GM20431 (cell line): ENCODE data around the gene DOCK1.

Experiments
- in situ Hi-C: fragments of 300-500 bp; cut with MseI, MboI; formaldehyde crosslinking; loops from one replicate; pipeline ENCODE4 v1.15.0; 2020; ENCODE audit warnings: low sequenced_read_pairs; ENCODE audit not compliant: unreplicated experiment

DOCK1 gene

DNA sequence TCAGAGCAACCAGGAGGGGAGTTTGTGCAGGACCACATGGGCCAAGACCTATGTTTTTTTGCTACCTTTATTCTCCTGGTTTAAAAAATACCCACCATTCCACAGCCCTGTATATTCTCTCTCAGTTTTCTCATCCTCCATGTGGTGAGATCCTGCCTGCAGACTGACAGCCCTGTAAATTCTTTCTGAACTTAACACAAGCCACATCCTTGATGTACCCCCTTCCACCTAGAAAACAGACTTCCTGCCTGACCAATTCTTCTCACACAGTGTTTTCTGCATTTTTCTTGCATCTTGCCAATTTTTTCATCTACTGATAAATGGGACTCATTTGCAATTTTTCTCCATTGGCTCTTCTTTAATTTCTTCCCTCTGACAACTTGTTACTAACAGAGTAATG, 212.8 kb downstream of the DOCK1 start:
- in situ Hi-C loops: no loop called here

DNA sequence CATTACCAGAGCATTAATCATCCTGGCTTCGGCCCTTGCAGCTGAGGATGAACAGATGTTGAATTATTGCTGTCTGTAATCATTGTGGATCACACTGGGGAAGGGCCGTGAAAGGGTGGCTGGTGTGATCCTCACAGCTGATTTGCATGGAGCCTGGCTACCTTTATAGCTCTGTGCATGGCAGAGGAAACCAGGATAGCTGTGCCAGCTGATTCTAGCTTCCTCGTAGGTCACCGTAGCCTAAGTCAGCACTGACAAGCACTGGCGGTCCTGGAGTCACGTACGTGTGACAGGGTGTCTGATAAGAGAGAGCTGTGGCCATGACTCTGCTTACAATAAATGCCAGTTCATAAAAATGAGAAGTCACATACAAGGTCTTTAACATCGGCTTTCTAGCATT, 214.7 kb downstream of the DOCK1 start:
- in situ Hi-C loops: no loop called here

DNA sequence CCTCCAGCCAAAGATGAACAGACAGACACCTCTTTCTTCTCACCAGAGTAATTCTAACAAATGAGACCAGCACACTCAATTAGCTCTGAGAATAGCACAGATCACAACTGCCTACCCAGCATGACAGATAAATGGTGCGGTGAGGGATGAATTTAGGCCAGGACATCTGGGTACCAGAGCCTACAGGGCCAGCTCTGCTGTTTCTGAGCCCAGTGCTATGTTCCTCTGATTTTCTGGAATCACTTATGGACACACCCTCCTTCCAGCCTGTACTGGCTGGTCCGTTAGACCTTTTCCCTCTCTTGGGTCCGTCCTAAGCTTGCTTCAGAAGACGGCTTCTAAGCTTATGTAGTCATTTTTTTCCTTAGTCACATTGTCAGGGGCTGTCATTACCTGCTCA, 217.6 kb downstream of the DOCK1 start:
- in situ Hi-C loops: no loop called here

DNA sequence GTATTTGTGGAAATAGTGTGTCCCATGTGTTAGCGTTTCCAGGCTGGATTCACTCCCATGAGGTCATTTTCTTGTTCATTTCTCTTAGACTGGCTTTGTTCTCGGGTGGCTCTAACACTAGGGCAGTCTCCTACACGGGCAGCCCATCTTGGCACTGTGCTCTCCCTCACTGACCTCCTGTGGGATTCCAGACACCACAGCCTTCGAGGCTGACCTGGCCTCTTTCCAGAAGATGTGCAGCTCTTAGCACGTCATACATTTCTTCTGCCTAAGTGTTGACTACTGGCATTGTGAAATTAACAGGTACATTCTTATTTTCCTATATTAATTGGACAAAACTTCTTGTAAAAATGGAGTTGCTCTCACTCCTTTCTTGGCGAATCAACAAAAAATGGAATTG, 218.4 kb downstream of the DOCK1 start:
- in situ Hi-C loops: no loop called here

DNA sequence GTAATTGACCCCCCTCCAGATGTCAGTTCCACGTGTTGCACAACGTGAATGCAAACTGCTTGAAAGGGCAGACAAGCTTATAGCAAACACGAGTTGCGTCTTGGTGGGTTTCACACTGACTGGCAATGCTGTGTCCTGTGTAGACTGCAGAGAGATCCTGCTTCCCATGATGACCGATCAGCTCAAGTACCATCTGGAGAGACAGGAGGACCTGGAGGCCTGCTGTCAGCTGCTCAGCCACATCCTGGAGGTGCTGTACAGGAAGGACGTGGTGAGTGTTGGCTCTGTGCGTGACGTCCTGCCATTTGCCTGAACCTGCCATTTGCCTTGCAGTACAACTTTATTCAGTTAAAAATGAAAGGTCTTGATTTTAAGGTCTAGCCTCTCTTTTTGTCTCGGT, 220.1 kb downstream of the DOCK1 start:
- in situ Hi-C loops: no loop called here

DNA sequence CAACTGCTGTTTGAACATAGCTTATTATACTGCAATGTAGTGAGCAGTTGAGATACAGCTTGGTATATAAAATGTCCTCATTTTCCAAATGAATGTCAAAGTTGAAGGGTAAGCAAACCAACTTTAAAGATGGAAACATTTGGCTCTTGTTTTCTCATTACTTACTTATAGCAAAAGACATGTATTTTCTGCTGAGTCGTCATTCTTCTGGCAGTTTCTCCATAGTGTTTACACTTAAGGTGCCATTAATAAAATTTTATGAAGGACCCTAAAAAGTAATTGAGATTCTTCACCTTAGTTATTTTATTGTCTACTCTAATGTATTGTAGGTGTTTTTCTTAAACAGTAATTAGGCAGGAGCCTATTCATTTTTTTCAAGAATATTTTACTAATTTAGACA, 222.6 kb downstream of the DOCK1 start:
- in situ Hi-C loops: no loop called here

DNA sequence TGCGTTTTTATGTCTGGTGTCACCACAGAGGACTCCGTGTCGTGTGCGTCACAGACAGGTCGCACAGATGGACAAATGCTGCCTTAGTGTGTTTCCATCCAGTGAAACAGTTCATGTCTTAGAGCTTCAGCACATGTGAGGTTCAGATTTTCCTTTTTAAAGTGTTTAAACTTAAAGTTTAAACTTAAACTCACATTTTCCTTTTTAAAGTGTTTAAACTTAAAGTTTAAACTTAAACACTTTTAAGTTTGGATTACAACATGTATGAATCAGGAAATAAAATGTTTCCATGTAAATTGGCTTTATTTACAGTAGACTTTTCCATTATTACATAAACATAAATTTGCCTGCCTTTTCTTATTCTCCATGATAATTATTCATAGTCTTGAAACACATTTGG, 223.9 kb downstream of the DOCK1 start:
- in situ Hi-C loops: no loop called here

DNA sequence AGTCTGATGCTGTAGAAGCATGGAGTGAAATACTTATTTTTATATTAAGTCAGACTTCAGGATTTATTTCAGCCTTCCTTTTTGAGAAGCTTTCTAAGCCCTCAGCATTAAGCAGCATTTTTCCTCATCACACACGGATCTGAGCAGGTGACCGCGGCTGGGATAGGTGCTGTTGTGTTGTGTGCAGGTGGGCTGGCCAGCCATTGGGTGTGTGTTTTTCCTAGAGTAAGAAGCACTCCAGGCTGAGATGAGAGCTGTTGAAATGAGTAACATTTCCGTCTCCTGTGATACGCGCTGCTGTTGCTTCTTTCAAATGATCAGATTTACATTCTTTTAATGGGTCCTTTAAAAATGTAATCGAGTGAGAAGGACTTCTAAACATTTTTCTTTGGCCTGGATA, 227.2 kb downstream of the DOCK1 start:
- in situ Hi-C loops: no loop called here

DNA sequence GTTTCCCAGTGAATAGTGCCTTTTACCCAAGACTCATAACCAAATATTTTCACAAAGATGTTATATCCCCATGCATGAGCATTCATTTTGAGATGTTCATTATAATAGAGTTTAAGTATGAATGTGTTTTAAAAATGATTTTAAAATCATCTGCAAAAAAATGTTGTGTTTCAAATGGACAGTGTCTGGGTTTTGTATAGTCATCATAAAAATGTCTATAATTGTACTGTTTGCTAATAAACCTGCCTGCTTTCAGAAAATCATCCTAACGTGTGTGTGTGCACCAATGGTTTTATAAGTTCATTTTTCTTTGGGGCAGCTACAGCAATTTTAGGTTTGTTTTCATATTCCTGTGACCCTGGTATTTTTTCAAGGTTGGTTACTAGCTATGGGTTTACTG, 228.0 kb downstream of the DOCK1 start:
- in situ Hi-C loops: no loop called here

DNA sequence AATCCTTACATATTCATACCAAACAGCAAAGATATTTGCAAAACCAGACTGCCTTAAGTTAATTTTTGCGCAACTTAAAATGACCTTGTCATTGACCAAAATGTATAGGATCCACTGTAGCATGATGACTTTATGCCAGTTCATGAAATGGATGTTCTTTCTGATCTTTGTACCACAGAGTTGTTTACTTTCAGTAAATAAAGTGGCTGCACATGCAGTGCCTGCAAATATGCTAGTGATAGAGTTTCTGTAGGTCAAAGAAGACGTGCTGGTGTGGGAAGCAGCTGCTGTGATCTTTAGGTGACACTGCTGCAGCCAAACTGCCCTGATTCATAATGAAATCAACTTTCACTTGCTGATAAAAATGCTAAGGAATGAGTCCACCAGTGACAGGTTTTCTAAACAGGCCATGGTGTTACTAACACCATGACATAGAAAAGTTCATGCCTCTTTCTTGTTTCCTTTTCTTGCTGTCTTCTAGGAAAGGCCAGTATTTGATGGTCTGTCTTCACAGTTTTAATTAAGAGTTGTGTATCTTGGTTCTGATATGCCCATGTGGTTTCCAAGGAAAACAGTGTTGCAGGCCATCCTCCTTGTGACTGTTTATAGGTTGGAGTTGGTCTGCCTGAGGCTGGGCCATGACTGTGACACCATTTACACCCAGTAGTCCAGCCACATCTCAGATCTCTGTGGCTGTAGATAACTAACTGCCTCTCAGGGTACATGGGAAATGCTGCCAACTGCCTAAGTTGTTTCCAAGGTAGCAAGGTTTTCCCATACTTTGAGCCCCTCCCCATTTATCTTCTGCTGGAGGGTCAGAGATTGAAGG, 228.7 kb downstream of the DOCK1 start:
- in situ Hi-C loops: no loop called here

DNA sequence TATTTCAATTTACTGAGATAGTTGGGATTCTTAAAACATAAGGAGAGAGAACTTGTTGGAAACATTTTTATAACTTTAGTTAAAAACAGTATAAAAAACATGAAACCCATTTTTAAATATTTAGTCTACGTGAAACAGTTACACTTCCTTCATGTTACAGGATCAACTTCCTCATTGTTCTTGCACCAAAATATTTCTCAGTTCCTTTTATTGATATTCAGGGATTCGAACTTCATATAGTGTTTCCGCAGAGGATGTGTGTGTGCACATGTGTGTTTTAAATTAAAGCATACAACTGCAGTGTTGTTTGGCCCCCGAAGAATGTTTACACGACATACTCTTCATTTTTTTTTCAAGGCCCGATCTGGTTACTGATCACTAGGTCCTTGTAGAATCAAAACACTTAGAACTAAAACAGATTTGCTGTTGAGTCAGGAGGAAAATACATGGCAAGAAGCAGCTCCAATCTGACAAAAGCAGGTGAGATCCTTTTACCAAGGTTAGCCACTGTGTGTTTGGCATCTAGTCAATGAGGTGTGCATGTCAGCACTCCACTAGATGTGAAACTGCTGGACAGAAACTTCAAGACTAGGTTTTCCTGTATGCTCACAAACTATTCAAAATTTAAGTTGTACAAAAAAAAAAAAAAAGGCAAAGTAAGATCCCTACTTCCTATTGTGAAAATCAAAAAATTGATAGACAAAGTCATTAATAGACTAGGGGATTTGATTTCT, 230.8 kb downstream of the DOCK1 start:
- in situ Hi-C loops: no loop called here

DNA sequence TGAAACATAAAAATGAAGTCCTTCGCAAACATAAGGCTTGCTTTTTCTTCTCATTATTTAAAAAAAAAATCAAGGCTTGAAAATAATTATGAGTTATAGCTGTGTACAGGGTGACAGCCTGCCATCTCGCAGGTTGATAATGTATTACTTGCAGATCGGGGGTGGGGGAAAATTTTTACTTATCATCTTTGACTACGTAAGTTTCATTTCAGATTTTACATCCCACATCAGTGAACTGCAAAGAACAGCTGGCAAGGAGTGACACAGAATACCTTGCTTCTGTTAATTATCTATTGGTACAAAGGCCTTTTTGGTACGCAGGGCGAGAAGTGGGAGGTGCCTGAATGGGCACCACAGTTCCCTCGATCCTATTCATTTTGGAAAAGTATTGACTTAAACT, 232.2 kb downstream of the DOCK1 start:
- in situ Hi-C loops: no loop called here

DNA sequence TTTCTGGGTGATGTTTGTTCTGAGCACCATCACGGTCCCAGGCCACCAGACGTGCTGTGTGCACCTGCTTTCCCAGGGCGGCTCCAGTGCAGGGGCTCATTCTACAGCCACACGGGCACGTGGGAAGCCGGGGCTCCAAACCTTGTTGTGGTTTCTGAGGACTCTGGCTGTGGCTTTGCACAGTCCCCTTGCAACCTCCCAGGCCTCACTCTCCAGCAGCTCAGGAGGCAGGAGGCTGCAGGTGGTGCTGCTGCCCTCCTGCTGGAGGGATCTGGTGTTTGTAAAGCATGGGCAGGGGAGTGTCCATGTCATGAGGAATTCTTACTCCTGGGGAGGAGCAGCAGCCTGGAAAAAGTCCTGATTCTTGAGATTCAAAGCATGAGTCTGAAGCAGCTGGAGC, 236.9 kb downstream of the DOCK1 start:
- in situ Hi-C loops: no loop called here

DNA sequence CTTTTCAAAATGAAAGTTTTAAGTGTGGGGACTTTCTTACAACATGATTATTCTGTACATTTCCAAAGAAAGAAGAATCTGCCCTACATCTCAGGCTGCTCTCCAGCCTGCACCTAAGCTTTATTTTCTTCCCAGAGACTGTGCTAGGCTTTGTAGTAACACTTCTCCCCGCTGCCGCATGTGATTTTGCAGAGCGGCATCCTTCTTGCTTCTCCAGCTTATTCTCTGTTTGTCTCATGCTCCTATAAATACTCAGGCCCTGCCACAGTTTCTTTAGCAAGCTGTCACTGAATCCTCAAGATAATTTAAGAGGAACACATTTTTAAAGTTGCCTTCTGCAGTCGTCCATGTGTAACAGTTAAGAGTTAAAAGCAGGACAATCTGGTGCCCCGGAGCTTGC, 237.6 kb downstream of the DOCK1 start:
- in situ Hi-C loops: no loop called here

DNA sequence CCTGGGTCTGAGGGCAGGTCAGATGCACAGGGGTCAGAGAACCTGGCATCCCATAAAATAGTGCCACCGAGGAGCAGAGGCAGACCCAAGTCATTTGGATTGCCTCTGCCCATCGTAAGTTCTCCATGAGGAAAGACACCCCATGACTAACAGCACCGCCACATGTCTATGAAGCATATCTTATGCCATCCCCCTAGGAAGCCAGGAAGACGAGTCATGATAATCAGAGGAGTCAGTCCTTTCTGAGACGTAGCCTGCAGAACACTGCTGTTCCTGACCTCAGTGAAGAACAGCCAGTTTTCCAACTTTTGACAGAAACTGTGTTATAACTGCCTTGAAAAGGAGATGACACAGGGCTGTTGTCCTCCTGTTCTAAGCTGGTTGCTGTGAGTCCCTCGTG, 239.9 kb downstream of the DOCK1 start:
- in situ Hi-C loops: no loop called here

DNA sequence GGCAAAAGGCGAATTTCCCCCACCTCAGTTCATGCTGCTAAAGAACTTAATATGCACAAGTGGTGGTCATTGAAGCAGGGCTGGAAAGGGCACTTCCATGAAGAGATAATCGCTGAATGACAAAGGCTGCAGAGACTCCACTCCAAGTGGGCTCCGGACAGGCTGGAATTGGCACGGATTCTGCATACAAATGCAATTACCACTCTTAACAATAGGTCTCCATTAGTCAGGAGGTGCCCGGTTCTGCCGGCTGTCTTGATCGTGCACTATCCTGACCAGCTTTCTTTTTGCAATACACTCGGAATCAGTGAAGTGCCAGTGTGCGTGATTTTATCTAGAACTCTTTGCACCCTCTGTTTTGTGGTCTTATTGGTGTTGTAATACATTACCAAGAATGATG, 241.4 kb downstream of the DOCK1 start:
- in situ Hi-C loops: no loop called here

DNA sequence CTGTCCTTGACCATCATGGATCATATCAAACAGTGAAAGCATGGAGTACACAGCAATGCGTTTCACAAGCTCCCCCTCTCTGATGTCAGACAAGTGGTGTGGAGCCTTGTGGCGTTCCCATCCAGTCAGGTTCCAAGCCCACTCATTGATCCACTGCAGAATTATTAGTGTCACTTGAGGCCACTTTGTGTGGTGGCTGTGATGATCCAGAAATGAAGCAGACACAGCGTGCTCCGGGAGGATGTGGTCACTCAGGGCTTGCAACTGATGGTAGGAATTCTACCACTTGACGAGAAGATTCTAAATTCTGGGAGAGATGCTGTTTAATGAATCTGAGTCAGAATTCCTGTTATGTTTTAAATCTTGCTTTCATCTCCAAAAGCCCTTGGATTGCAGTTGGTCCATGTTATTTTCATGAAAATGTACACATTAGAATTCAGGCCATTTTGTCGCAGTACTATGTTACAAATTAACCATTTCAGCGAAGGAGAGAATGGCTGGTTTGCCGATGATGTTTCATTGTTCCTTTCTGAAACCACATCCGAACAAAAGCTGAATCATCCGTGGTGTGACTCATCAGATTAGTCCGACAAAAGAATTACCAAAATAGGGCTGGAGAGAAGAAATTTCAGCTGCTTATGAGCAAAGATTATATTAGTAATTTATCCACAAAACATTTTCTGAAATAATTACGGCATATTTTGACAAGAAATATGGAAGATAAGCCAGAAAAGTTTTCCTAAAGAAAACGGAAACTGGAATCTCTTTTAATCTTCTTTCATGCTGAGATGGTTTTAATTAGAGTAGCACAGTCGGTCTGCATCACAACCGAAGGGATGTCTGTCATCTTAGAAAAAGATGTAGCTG, 243.1 kb downstream of the DOCK1 start:
- in situ Hi-C loops: no loop called here

DNA sequence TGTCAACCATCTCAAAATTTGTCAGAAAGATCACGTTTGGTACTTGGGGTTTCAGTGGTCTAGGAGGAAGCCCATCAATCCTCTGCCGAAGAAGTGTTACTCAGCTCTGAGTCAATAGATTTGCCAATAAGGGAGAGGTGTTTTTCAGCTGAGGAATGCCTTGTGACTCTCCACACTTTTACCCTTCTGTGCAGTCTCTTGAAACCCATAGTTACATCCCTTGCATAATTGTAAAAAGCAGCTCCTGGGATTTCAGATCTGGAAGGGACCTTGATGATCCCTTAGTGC, 243.6 kb downstream of the DOCK1 start:
- in situ Hi-C loops: no loop called here

DNA sequence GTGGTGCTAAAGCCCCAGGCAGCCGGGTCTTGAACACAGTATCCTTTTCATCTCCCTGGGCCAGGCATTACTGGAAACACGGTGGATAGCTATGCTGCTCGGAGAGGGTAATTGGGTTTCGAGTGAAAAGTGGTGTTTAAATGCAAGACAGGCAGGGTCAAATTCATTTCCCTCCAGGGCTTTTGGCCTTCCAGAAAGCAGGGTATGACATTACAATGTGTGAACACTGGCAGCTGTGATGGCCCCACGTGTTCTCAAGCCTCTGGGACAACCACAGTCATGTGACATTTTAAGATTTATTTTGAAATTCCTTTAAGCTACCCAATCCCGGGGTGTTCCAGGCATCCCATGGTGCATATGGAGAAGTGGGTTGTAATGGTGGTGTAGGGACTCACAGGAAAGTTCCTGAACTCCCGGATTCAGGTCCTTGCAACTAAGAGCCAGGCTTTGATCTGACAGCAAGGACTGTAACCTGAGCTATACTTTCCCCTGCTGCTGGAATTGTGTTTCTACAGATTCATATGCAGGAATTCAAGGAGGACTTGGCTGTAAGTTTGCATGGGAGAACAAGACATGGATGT, 244.4 kb downstream of the DOCK1 start:
- in situ Hi-C loops: no loop called here

DNA sequence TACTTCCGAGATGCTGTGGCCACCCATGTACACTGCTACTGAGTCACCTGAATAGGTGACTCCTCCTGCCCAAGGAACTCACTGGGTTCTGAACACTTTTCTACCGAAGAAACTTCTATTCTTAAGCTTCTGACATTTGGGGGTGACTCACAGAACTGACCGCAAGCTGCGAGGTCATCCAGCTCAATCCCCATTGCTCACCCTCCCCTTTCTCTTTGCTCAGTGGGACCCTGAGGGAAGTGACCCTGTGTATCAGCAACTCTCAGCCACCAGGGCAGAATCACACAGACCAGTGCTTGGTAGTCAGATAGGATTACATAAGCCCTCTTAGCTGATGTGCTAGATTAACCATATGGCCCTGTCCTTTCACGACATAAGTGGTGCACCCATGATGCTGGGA, 244.9 kb downstream of the DOCK1 start:
- in situ Hi-C loops: no loop called here

DNA sequence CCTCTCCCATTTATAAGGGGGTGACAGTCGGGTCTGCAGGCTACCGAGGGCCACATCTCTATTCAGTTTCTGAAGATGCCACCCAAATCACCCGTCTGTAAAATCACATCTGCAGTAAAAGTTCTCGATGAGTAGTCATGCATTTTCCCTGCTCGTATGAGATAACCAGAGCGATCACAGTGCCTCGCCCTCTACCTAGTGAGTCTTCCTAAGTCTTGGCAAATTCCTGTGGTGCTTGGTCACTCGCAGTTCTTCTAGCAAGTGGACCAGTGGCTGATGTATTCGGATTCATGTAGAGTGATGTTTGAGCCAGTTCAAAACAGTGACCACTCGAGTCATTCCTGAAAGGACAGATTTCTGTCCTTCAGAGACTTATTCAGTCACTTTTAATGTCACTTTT, 246.3 kb downstream of the DOCK1 start:
- in situ Hi-C loops: no loop called here
